H1 (cell line): ENCODE measurements around the gene RAB40A.

Experiments
- CREB1 ChIP-seq: IDR thresholded peaks from 2 replicates; pipeline ENCODE4 v1.6.1; 2012; ENCODE audit warnings: inconsistent platforms
- CTCF ChIP-seq, 3 experiments: IDR thresholded peaks; 1 replicate in 2 of 3; 2 replicates in 1 of 3; pipeline versions ENCODE4 v1.5.1 to v1.6.1; 2011; ENCODE audit warnings: low read length in 3 of 3, mild to moderate bottlenecking in 3 of 3, inconsistent platforms in 2 of 3, low read depth in 1 of 3, moderate library complexity in 1 of 3; ENCODE audit not compliant: insufficient read depth in 1 of 3; ENCODE audit errors: control extremely low read depth in 1 of 3
- GABPA ChIP-seq: IDR thresholded peaks from 2 replicates; pipeline ENCODE4 v1.6.1; 2011; ENCODE audit warnings: mild to moderate bottlenecking, low read length, moderate library complexity, borderline replicate concordance; ENCODE audit not compliant: insufficient read depth
- POLR2A ChIP-seq, 2 experiments: IDR thresholded peaks; 1 replicate in 1 of 2; 2 replicates in 1 of 2; pipeline ENCODE4 v1.6.1; 2011; ENCODE audit warnings: low read depth in 2 of 2, low read length in 2 of 2, mild to moderate bottlenecking in 2 of 2; ENCODE audit errors: control extremely low read depth in 1 of 2
- SIN3A ChIP-seq, 2 experiments: IDR thresholded peaks in 1 of 2; conservative IDR thresholded peaks in 1 of 2; 2 replicates each; pipeline ENCODE4 v1.6.1; 2011 to 2012; ENCODE audit warnings: low read length in 2 of 2, improper control_type of control experiment in 1 of 2, low read depth in 1 of 2, mild to moderate bottlenecking in 1 of 2

GRCh38 chrX:103520386-103520785 is 1.1 kb upstream of the RAB40A start:
- no peak for TF ChIP-seq CTCF (IDR thresholded peaks at IDR 0.05; ENCODE audit: control extremely low read depth in 1 of 3, insufficient read depth in 1 of 3, low read depth in 1 of 3, low read length in 3 of 3)
- TF ChIP-seq SIN3A (conservative IDR thresholded peaks at IDR 0.05 in 1 of 2, IDR thresholded peaks at IDR 0.05 in 1 of 2; ENCODE audit: low read depth in 1 of 2, low read length in 2 of 2), result no peak
- no peak for TF ChIP-seq GABPA
- no peak for TF ChIP-seq POLR2A (IDR thresholded peaks at IDR 0.05; ENCODE audit: control extremely low read depth in 1 of 2, low read depth in 2 of 2, low read length in 2 of 2)
- TF ChIP-seq CREB1, result no peak
